ENCODE measurements around the gene CCDC69. TPM values are rescaled to one million over a fixed set of nuclear protein-coding genes. Genes with fewer than 3 reads are reported as not detected.

The CCDC69 gene
- total RNA-seq, 2 donors from 2014 or later = 39.1 to 75.3 TPM

GRCh38 chr5:151251621-151252020, 27.7 kb upstream of the CCDC69 start:
- no peak for DNase-seq (ENCODE audit: low spot score)
- H3K4me3 ChIP-seq = no peak overlapping the region
- TF ChIP-seq CTCF (IDR thresholded peaks at IDR 0.05) = no peak
- no peaks in the 10 kb centered on the region for H3K36me3 ChIP-seq
- peaks cover 10 to 24% of the 10 kb centered on the region in 2 donors for H3K4me1 ChIP-seq (ENCODE audit: control insufficient read depth in 1 of 2, low read depth in 2 of 2)
- H3K9me3 ChIP-seq = no peaks in the 10 kb centered on the region
- H3K27me3 ChIP-seq (replicated peaks; ENCODE audit: insufficient read depth) = no peaks in the 10 kb centered on the region
- H3K27ac ChIP-seq = no peak overlapping the region
- no peak for ATAC-seq (ENCODE audit: insufficient number of reproducible peaks, low FRiP score, low read depth)

GRCh38 chr5:151251001-151251551, 27.2 kb upstream of the CCDC69 start:
- Histone ChIP-seq H3K36me3 (no peaks in the 10 kb centered on the region), H3K4me1 (ENCODE audit: control insufficient read depth in 1 of 2, low read depth in 2 of 2) (peaks cover 10 to 24% of the 10 kb centered on the region in 2 donors), H3K27me3 (replicated peaks; ENCODE audit: insufficient read depth) (no peaks in the 10 kb centered on the region), H3K9me3 (no peaks in the 10 kb centered on the region), H3K4me3 (no peak overlapping the region), H3K27ac (no peak overlapping the region)
- ATAC-seq (ENCODE audit: insufficient number of reproducible peaks, low FRiP score, low read depth) (no peak), DNase-seq (ENCODE audit: low spot score) (no peak)
- no peak for TF ChIP-seq CTCF (IDR thresholded peaks at IDR 0.05)

GRCh38 chr5:151250346-151251000, 26.6 kb upstream of the CCDC69 start:
- Histone ChIP-seq H3K4me3 (no peak overlapping the region), H3K27me3 (replicated peaks; ENCODE audit: insufficient read depth) (no peaks in the 10 kb centered on the region), H3K9me3 (no peaks in the 10 kb centered on the region), H3K36me3 (no peaks in the 10 kb centered on the region), H3K27ac (no peak overlapping the region), H3K4me1 (ENCODE audit: control insufficient read depth in 1 of 2, low read depth in 2 of 2) (peaks cover 10 to 21% of the 10 kb centered on the region in 2 donors)
- no peak for TF ChIP-seq CTCF (IDR thresholded peaks at IDR 0.05)
- DNase-seq (ENCODE audit: low spot score) (no peak), ATAC-seq (ENCODE audit: insufficient number of reproducible peaks, low FRiP score, low read depth) (no peak)

GRCh38 chr5:151249281-151249680, 25.4 kb upstream of the CCDC69 start:
- DNase-seq (ENCODE audit: low spot score) = no peak
- TF ChIP-seq CTCF (IDR thresholded peaks at IDR 0.05) = no peak
- ATAC-seq (ENCODE audit: insufficient number of reproducible peaks, low FRiP score, low read depth) = no peak
- Histone ChIP-seq H3K27me3 (replicated peaks; ENCODE audit: insufficient read depth) (no peaks in the 10 kb centered on the region), H3K9me3 (no peaks in the 10 kb centered on the region), H3K4me1 (ENCODE audit: control insufficient read depth in 1 of 2, low read depth in 2 of 2) (peaks cover 7 to 10% of the 10 kb centered on the region in 2 donors), H3K27ac (no peak overlapping the region), H3K36me3 (no peaks in the 10 kb centered on the region), H3K4me3 (no peak overlapping the region)

GRCh38 chr5:151248651-151249050, 24.8 kb upstream of the CCDC69 start:
- Histone ChIP-seq H3K27ac (no peak overlapping the region), H3K27me3 (replicated peaks; ENCODE audit: insufficient read depth) (no peaks in the 10 kb centered on the region), H3K4me3 (no peak overlapping the region), H3K36me3 (no peaks in the 10 kb centered on the region), H3K9me3 (no peaks in the 10 kb centered on the region), H3K4me1 (ENCODE audit: control insufficient read depth in 1 of 2, low read depth in 2 of 2) (peaks cover 4% of the 10 kb centered on the region in 2 donors)
- DNase-seq (ENCODE audit: low spot score) (no peak), ATAC-seq (ENCODE audit: insufficient number of reproducible peaks, low FRiP score, low read depth) (no peak)
- TF ChIP-seq CTCF (IDR thresholded peaks at IDR 0.05) = no peak
